Gastrocnemius medialis (tissue), 4 donors: ENCODE results near the gene TENM3.

Experiments
- CTCF ChIP-seq, 5 experiments: fragments of 450-650 bp in 3 of 5; fragments of 200-600 bp in 2 of 5; sonication (generic) in 2 of 5; IDR thresholded peaks in 4 of 5; conservative IDR thresholded peaks in 1 of 5; 1 replicate in 4 of 5; 2 replicates in 1 of 5; pipeline ENCODE4 v1.5.1; 2016 to 2019; ENCODE audit warnings: antibody characterized with exemption in 5 of 5, mild to moderate bottlenecking in 3 of 5, moderate library complexity in 3 of 5
- POLR2A ChIP-seq, 2 donors: fragments of 450-650 bp; IDR thresholded peaks; one replicate each; pipeline ENCODE4 v1.6.1; 2017; ENCODE audit warnings: antibody characterized with exemption in 2 of 2, mild to moderate bottlenecking in 2 of 2, moderate library complexity in 2 of 2

GRCh38 chr4:182582245-182582644 lies 339.0 kb downstream of the TENM3 start:
- TF ChIP-seq CTCF (IDR thresholded peaks at IDR 0.05 in 4 of 5, conservative IDR thresholded peaks at IDR 0.05 in 1 of 5) (no peak), POLR2A (IDR thresholded peaks at IDR 0.05) (no peak)
